Spleen (tissue), 11 donors: Measurements from ENCODE around the gene DUSP18. TPM values are rescaled to one million over a fixed set of nuclear protein-coding genes. Genes with fewer than 3 reads are reported as not detected.

Source experiments
- DNase-seq: peaks from one replicate; pipeline ENCODE4 v3.0.0-alpha.2; 2020
- H3K27ac ChIP-seq, 8 donors: fragments of 200-600 bp; sonication (generic) in 7 of 8; 1 replicate in 4 of 8; 2 replicates in 4 of 8; pipeline versions ENCODE4 v1.5.0 to v1.8.0; 2016 to 2021; ENCODE audit warnings: inconsistent platforms in 4 of 8, mild to moderate bottlenecking in 4 of 8, moderate library complexity in 1 of 8
- H3K27me3 ChIP-seq, 7 donors: fragments of 200-600 bp; sonication (generic) in 6 of 7; replicated peaks in 1 of 7; 1 replicate in 4 of 7; 2 replicates in 3 of 7; pipeline versions ENCODE4 v1.5.0 to v1.8.0; 2016 to 2021; ENCODE audit warnings: inconsistent platforms in 3 of 7, mild to moderate bottlenecking in 1 of 7
- H3K36me3 ChIP-seq, 6 donors: fragments of 200-600 bp; sonication (generic) in 5 of 6; 1 replicate in 4 of 6; 2 replicates in 2 of 6; pipeline versions ENCODE4 v1.5.0 to v1.8.0; 2016 to 2021; ENCODE audit warnings: inconsistent platforms in 2 of 6
- H3K4me1 ChIP-seq, 6 donors: fragments of 200-600 bp; sonication (generic) in 5 of 6; 1 replicate in 3 of 6; 2 replicates in 3 of 6; pipeline versions ENCODE4 v1.5.0 to v1.8.0; 2016 to 2021; ENCODE audit warnings: inconsistent platforms in 3 of 6
- H3K4me3 ChIP-seq, 8 donors: fragments of 200-600 bp; sonication (generic) in 7 of 8; 1 replicate in 4 of 8; 2 replicates in 4 of 8; pipeline versions ENCODE4 v1.5.0 to v1.8.0; 2016 to 2021; ENCODE audit warnings: inconsistent platforms in 4 of 8, mild to moderate bottlenecking in 4 of 8, moderate library complexity in 2 of 8
- H3K9me3 ChIP-seq, 8 donors: fragments of 200-600 bp; sonication (generic) in 7 of 8; 1 replicate in 4 of 8; 2 replicates in 4 of 8; pipeline versions ENCODE4 v1.5.0 to v1.8.0; 2016 to 2021; ENCODE audit warnings: inconsistent platforms in 4 of 8
- POLR2A ChIP-seq, 3 donors: fragments of 450-650 bp; IDR thresholded peaks; one replicate each; pipeline ENCODE4 v1.5.1; 2017; ENCODE audit warnings: antibody characterized with exemption in 3 of 3, mild to moderate bottlenecking in 1 of 3
- POLR2AphosphoS5 ChIP-seq, 3 donors: sonication (generic); formaldehyde crosslinking; IDR thresholded peaks; one replicate each; pipeline ENCODE4 v1.5.1; 2017; ENCODE audit warnings: antibody characterized with exemption in 3 of 3
- WGBS, 5 donors: extraction: QIAGEN DNeasy Blood & Tissue Kit in 3 of 5; methylation state at CpG; one replicate each; pipeline versions ENCODE4 v1.1.5 to v1.1.7; 2013 to 2018; 5-methylcytosine and 5-hydroxymethylcytosine counted together
- intact Hi-C: fragments of 100-400 bp; cut with DNase I; formaldehyde crosslinking; loops from one replicate; pipeline ENCODE4 v1.15.0; 2023; ENCODE audit warnings: low total_unique reads
- polyA plus RNA-seq, 3 donors: library from polyadenylated mRNA; stranded (reverse); fragments of 200-250 nt; gene quantifications; one replicate each; pipeline ENCODE4 v1.2.1, GENCODE V29; 2013
- total RNA-seq, 7 donors: library from RNA; depleted of rRNA in 3 of 7; stranded (reverse); fragments of >200 nt in 3 of 7; fragmentation: NEBNext Ultra II Directional in 4 of 7; extraction: Animal tissue kit (Norgen Biotek cat#: 25700) in 4 of 7; gene quantifications; one replicate each; pipeline versions ENCODE4 v1.1.0 to v1.2.1, GENCODE V29; 2016 to 2021
- TF ChIP-seq, protein P1 (sequence below), 11 experiments: fragments of 200-600 bp in 7 of 11; fragments of 450-650 bp in 4 of 11; sonication (generic) in 4 of 11; IDR thresholded peaks in 8 of 11; conservative IDR thresholded peaks in 3 of 11; 1 replicate in 7 of 11; 2 replicates in 4 of 11; pipeline versions ENCODE4 v1.4.0 to v1.8.0; 2016 to 2021; ENCODE audit warnings: antibody characterized with exemption in 11 of 11, inconsistent platforms in 4 of 11, mild to moderate bottlenecking in 1 of 11
- donor health status: healthy with polysubstance abuse.
- donor health status: DM: no; HTN: no; CAD: no; lungs with moderate emphysema.
- donor health status: DM: no; HTN: no; CAD: no.
- donor health status: Bipolar disorder and iron deficiency.
- donor health status: healthy.
- donor health status: DM: no; HTN: no; CAD: no.
- donor health status: DM: yes; HTN: yes; CAD: no.

DUSP18 gene
- total and polyA plus RNA-seq, 10 donors: 1.5 to 16.3 (median 10.5) TPM

DNA sequence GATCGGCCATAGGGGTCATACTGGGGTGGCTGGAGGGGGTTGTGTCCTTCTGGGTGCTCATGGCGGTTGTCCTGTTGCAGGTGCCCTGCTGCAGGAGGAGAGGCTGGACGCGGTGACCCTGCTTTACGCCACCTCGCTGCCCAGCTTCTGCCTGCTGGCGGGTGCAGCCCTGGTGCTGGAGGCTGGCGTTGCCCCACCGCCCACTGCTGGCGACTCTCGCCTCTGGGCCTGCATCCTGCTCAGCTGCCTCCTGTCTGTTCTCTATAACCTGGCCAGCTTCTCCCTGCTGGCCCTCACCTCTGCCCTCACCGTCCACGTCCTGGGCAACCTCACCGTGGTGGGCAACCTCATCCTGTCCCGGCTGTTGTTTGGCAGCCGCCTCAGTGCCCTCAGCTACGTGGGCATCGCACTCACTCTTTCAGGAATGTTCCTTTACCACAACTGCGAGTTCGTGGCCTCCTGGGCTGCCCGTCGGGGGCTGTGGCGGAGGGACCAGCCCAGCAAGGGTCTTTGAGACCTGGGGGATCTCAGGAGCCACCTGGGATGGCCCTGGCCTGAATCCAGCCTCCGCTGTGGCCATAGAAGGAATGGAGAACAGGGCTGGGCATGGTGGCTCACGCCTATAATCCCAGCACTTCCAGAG lies 21.0 kb downstream of the DUSP18 start:
- no peaks in the 10 kb centered on the region for H3K9me3 ChIP-seq
- H3K36me3 ChIP-seq: peaks cover 0 to 16% (median 0%) of the 10 kb centered on the region in 6 donors
- no peak overlapping the region for H3K4me3 ChIP-seq
- H3K27ac ChIP-seq: no peak overlapping the region
- TF ChIP-seq, protein P1, sequence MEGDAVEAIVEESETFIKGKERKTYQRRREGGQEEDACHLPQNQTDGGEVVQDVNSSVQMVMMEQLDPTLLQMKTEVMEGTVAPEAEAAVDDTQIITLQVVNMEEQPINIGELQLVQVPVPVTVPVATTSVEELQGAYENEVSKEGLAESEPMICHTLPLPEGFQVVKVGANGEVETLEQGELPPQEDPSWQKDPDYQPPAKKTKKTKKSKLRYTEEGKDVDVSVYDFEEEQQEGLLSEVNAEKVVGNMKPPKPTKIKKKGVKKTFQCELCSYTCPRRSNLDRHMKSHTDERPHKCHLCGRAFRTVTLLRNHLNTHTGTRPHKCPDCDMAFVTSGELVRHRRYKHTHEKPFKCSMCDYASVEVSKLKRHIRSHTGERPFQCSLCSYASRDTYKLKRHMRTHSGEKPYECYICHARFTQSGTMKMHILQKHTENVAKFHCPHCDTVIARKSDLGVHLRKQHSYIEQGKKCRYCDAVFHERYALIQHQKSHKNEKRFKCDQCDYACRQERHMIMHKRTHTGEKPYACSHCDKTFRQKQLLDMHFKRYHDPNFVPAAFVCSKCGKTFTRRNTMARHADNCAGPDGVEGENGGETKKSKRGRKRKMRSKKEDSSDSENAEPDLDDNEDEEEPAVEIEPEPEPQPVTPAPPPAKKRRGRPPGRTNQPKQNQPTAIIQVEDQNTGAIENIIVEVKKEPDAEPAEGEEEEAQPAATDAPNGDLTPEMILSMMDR (IDR thresholded peaks at IDR 0.05 in 8 of 11, conservative IDR thresholded peaks at IDR 0.05 in 3 of 11): no peak
- TF ChIP-seq POLR2A (IDR thresholded peaks at IDR 0.05) (no peak), POLR2AphosphoS5 (IDR thresholded peaks at IDR 0.05) (no peak)
- intact Hi-C loops: no loop called here
- DNase-seq: no peak
- peaks cover 0 to 5% (median 2%) of the 10 kb centered on the region in 6 donors for H3K4me1 ChIP-seq
- H3K27me3 ChIP-seq: no peaks in the 10 kb centered on the region
- 92 to 96% (median 92%) methylated on average over 23 to 25 of the region's 25 CpGs for WGBS, 5 donors

DNA sequence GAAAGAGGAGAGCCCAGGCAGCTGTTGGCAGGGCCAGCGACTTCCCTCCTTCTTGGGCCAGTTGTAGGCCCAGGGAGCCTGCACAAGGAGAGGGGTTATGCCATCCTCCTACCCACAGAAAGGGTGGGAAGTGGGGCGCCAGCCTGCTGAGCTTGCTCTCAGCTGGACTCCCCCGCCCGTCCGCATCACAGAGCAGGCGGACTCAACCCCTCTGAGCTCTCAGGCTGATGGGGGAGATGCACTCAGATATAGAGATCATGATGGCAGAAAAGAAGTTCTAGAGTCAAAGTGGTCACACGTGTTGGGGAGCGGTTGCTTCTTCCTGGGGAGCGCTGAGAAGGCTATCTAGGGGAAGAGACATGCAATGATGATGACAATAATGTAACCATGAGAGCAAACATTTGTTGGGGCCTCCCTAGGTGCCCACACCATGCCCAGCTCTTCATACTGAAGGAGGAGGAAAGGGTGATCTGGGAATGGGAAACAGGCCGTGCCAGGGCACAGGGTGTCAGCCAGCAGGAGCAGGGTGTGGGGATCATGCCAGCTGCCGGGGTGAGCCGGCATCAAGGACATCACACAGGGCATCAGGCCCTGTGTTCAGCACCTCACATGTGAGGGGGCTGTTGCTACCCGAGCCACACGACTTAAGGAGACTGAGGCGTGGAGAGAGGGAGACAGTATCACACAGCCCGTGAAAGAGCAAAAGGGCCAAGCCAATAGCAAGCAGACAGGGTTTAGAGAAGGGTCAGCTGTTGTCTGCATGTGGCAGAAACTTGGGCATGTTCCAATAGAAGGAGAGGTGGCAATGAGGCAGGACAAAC lies 24.4 kb downstream of the DUSP18 start:
- no peak overlapping the region for H3K27ac ChIP-seq
- intact Hi-C loops: no loop called here
- 79 to 92% (median 88%) methylated on average over 15 to 16 of the region's 16 CpGs for WGBS, 5 donors

DNA sequence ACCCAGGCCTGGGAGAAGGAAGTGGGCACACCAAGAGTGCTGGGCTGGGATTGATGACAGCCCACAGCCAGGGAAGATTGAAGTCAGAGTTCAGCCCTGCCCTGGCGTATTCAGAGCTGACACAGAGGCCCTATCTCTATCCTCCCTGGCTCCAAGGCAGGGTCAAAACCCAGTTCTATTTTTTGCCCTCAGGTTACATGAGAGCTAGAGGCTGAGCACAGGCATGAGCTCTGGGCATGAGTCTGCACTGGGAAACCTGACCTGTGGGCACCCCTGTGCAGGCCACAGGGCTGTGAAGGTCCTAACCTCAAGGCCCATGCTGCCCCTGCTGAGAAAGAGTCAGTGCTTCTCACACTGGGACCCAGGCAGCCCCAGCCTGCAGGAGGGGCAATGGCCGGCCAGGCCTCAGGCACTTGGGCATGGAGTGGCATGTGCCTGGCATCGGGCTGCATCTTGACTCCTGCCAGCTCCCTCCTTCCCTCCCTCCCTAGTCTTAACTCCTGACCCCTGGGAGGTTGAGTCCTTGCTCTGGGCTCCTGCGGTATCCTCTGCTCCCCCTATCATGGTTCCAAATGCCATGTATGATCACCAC lies 26.7 kb downstream of the DUSP18 start:
- Histone ChIP-seq H3K36me3 (no peaks in the 10 kb centered on the region), H3K4me3 (no peak overlapping the region), H3K9me3 (peaks cover 0 to 5% (median 0%) of the 10 kb centered on the region in 8 donors), H3K4me1 (peaks cover 10 to 22% (median 17%) of the 10 kb centered on the region in 6 donors), H3K27me3 (no peaks in the 10 kb centered on the region), H3K27ac (no peak overlapping the region)
- WGBS, 5 donors: 91 to 100% (median 96%) methylated on average over 4 of the region's 4 CpGs
- intact Hi-C loops: no loop called here
- TF ChIP-seq, protein P1 (IDR thresholded peaks at IDR 0.05 in 8 of 11, conservative IDR thresholded peaks at IDR 0.05 in 3 of 11): no peak
- no peak for TF ChIP-seq POLR2A (IDR thresholded peaks at IDR 0.05)
- TF ChIP-seq POLR2AphosphoS5 (IDR thresholded peaks at IDR 0.05): no peak
- DNase-seq: no peak

More for the DNA sequence above, 24.4 kb downstream of the DUSP18 start:
- Histone ChIP-seq H3K9me3 (peaks cover 0 to 5% (median 0%) of the 10 kb centered on the region in 8 donors), H3K27me3 (no peaks in the 10 kb centered on the region), H3K36me3 (peaks cover 0 to 16% (median 0%) of the 10 kb centered on the region in 6 donors), H3K4me1 (no peaks in the 10 kb centered on the region), H3K4me3 (no peak overlapping the region)
- TF ChIP-seq, protein P1 (IDR thresholded peaks at IDR 0.05 in 8 of 11, conservative IDR thresholded peaks at IDR 0.05 in 3 of 11): no peak
- TF ChIP-seq POLR2A (IDR thresholded peaks at IDR 0.05) (no peak), POLR2AphosphoS5 (IDR thresholded peaks at IDR 0.05) (no peak)
- DNase-seq: no peak
